H1 (cell line): Measurements from ENCODE around the gene SLC9A7. TPM values are rescaled to one million over a fixed set of nuclear protein-coding genes. Genes with fewer than 3 reads are reported as not detected.
A peak's percentile ranks its signal among the peaks of the same experiment; 100 is the strongest.

Experiments
- CTCF ChIA-PET: fragments of 300-600 bp; sonication (Branson Sonifier 250); formaldehyde crosslinking; loops from one replicate; lab custom pipeline; 2021; ENCODE audit not compliant: partially characterized antibody; lab: Charles Lee
- POLR2A ChIA-PET: fragments of 300-600 bp; sonication (Branson Sonifier 250); formaldehyde crosslinking; loops from one replicate; lab custom pipeline; 2021; ENCODE audit warnings: inconsistent platforms; ENCODE audit not compliant: partially characterized antibody; lab: Charles Lee
- DNase-seq, 2 experiments: peaks; one replicate each; pipeline versions ENCODE4 v3.0.0 to v3.0.0-alpha.2; 2010 to 2022; ENCODE audit warnings: low spot score in 2 of 2, low read depth in 1 of 2, mixed read lengths in 1 of 2
- FAIRE-seq: peaks from 2 replicates; lab custom pipeline; 2011; peaks lifted over from hg19 to GRCh38; lab: Jason Lieb, UNC
- H2AFZ ChIP-seq: 2 replicates; pipeline ENCODE4 v1.8.1; 2012; ENCODE audit warnings: low read length, inconsistent platforms
- H2AK5ac ChIP-seq: 2 replicates; pipeline ENCODE4 v1.6.1; 2013; ENCODE audit warnings: low read depth, low read length
- H2BK120ac ChIP-seq: replicated peaks from 2 replicates; pipeline ENCODE3; 2013; ENCODE audit warnings: low read depth, low read length, inconsistent platforms
- H2BK12ac ChIP-seq: 2 replicates; pipeline ENCODE4 v1.6.1; 2013; ENCODE audit warnings: low read depth, low read length
- H2BK15ac ChIP-seq: 2 replicates; pipeline ENCODE4 v1.6.1; 2013; ENCODE audit warnings: low read length
- H2BK20ac ChIP-seq: 2 replicates; pipeline ENCODE4 v1.6.1; 2013; ENCODE audit warnings: low read length
- H2BK5ac ChIP-seq: 2 replicates; pipeline ENCODE4 v1.6.1; 2013; ENCODE audit warnings: low read depth, low read length
- H3K14ac ChIP-seq: 2 replicates; pipeline ENCODE4 v1.6.1; 2013; ENCODE audit warnings: inconsistent platforms; ENCODE audit not compliant: insufficient read length
- H3K18ac ChIP-seq: 2 replicates; pipeline ENCODE4 v1.6.1; 2013; ENCODE audit warnings: low read length; ENCODE audit errors: extremely low read depth
- H3K23ac ChIP-seq: 2 replicates; pipeline ENCODE4 v1.6.1; 2013; ENCODE audit warnings: inconsistent platforms; ENCODE audit not compliant: insufficient read length
- H3K23me2 ChIP-seq: 2 replicates; pipeline ENCODE4 v1.6.1; 2013; ENCODE audit warnings: low read depth, low read length
- H3K27ac ChIP-seq: 2 replicates; pipeline ENCODE4 v1.6.1; 2011; ENCODE audit warnings: low read depth, low read length, inconsistent platforms
- H3K27me3 ChIP-seq, 4 experiments: replicated peaks in 1 of 4; 1 replicate in 1 of 4; 2 replicates in 3 of 4; pipeline versions ENCODE4 v1.6.1 to v1.8.1; 2011 to 2013; ENCODE audit warnings: low read length in 3 of 4, mild to moderate bottlenecking in 3 of 4, inconsistent platforms in 2 of 4, mixed read lengths in 2 of 4, moderate library complexity in 1 of 4; ENCODE audit not compliant: control insufficient read depth in 3 of 4, insufficient read depth in 3 of 4; ENCODE audit errors: extremely low read depth in 1 of 4
- H3K36me3 ChIP-seq, 4 experiments: 2 replicates each; pipeline versions ENCODE4 v1.6.1 to v1.8.1; 2011 to 2013; ENCODE audit warnings: mild to moderate bottlenecking in 4 of 4, low read length in 3 of 4, moderate library complexity in 2 of 4, control low read depth in 1 of 4, inconsistent platforms in 1 of 4; ENCODE audit not compliant: insufficient read depth in 4 of 4, control insufficient read depth in 2 of 4
- H3K4ac ChIP-seq: replicated peaks from 2 replicates; pipeline ENCODE3; 2013; ENCODE audit warnings: low read length, low read depth, mixed read lengths, inconsistent platforms; ENCODE audit not compliant: insufficient read length
- H3K4me1 ChIP-seq, 4 experiments: replicated peaks in 1 of 4; 1 replicate in 1 of 4; 2 replicates in 3 of 4; pipeline versions ENCODE4 v1.6.1 to v1.8.1; 2011 to 2013; ENCODE audit warnings: low read length in 3 of 4, inconsistent platforms in 2 of 4, mixed read lengths in 1 of 4; ENCODE audit not compliant: insufficient read depth in 4 of 4, control insufficient read depth in 3 of 4
- H3K4me2 ChIP-seq, 2 experiments: 2 replicates each; pipeline versions ENCODE4 v1.6.1 to v1.8.1; 2011 to 2013; ENCODE audit warnings: low read depth in 2 of 2, low read length in 2 of 2, control low read depth in 1 of 2, inconsistent platforms in 1 of 2, mild to moderate bottlenecking in 1 of 2; ENCODE audit not compliant: insufficient read depth in 1 of 2
- H3K4me3 ChIP-seq, 4 experiments: fragments of 200-600, 300-600 bp in 1 of 4; sonication (generic), shearing (Covaris generic), sonication (Bioruptor Twin) in 1 of 4; 2 replicates each; pipeline versions ENCODE4 v1.5.1 to v1.8.1; 2011 to 2016; ENCODE audit warnings: low read length in 4 of 4, low read depth in 3 of 4, control low read depth in 2 of 4, inconsistent platforms in 2 of 4, mild to moderate bottlenecking in 2 of 4, mixed read lengths in 1 of 4, moderate library complexity in 1 of 4; ENCODE audit not compliant: insufficient read depth in 2 of 4; ENCODE audit errors: extremely low read depth in 1 of 4
- H3K56ac ChIP-seq: replicated peaks from 2 replicates; pipeline ENCODE3; 2013; ENCODE audit warnings: low read depth, mild to moderate bottlenecking, mixed read lengths, low read length, inconsistent platforms; ENCODE audit not compliant: insufficient read length
- H3K79me1 ChIP-seq: 2 replicates; pipeline ENCODE4 v1.6.1; 2013; ENCODE audit warnings: low read depth, low read length, control low read depth
- H3K79me2 ChIP-seq, 2 experiments: 2 replicates each; pipeline versions ENCODE4 v1.6.1 to v1.8.1; 2012 to 2013; ENCODE audit warnings: low read length in 2 of 2, mild to moderate bottlenecking in 2 of 2, inconsistent platforms in 1 of 2; ENCODE audit not compliant: insufficient read depth in 2 of 2, control insufficient read depth in 1 of 2
- H3K9ac ChIP-seq, 4 experiments: replicated peaks in 1 of 4; 1 replicate in 1 of 4; 2 replicates in 3 of 4; pipeline versions ENCODE4 v1.6.1 to v1.8.1; 2011 to 2013; ENCODE audit warnings: low read depth in 3 of 4, low read length in 3 of 4, control low read depth in 2 of 4, mild to moderate bottlenecking in 2 of 4, moderate library complexity in 2 of 4, inconsistent platforms in 1 of 4; ENCODE audit errors: extremely low read depth in 1 of 4
- H3K9me3 ChIP-seq, 2 experiments: 2 replicates each; pipeline versions ENCODE4 v1.6.1 to v1.8.1; 2012 to 2013; ENCODE audit warnings: mild to moderate bottlenecking in 2 of 2, moderate library complexity in 2 of 2, control low read depth in 1 of 2, inconsistent platforms in 1 of 2, low read depth in 1 of 2, low read length in 1 of 2, mixed read lengths in 1 of 2; ENCODE audit not compliant: insufficient read depth in 2 of 2
- H4K20me1 ChIP-seq, 2 experiments: replicated peaks in 1 of 2; 2 replicates each; pipeline versions ENCODE3 to v1.8.1; 2011 to 2013; ENCODE audit warnings: inconsistent platforms in 2 of 2, low read length in 2 of 2, mild to moderate bottlenecking in 1 of 2; ENCODE audit not compliant: insufficient read depth in 2 of 2, control insufficient read depth in 1 of 2
- H4K5ac ChIP-seq: 2 replicates; pipeline ENCODE4 v1.6.1; 2013; ENCODE audit warnings: low read length, low read depth, mixed read lengths, inconsistent platforms; ENCODE audit not compliant: insufficient read length
- H4K8ac ChIP-seq: 2 replicates; pipeline ENCODE4 v1.8.0; 2013; ENCODE audit warnings: mild to moderate bottlenecking, moderate library complexity, low read length, inconsistent platforms; ENCODE audit not compliant: insufficient read depth; ENCODE audit errors: extremely low read depth
- H4K91ac ChIP-seq: replicated peaks from 2 replicates; pipeline ENCODE3; 2013; ENCODE audit warnings: low read length, mixed read lengths, inconsistent platforms; ENCODE audit not compliant: insufficient read length
- ATF2 ChIP-seq: IDR thresholded peaks from 2 replicates; pipeline ENCODE4 v1.6.1; 2012; ENCODE audit warnings: low read length, inconsistent platforms
- BCL11A ChIP-seq, 2 experiments: IDR thresholded peaks; one replicate each; pipeline ENCODE4 v1.6.1; 2011; ENCODE audit warnings: low read depth in 2 of 2, low read length in 2 of 2, mild to moderate bottlenecking in 2 of 2
- CTBP2 ChIP-seq: IDR thresholded peaks from 2 replicates; pipeline ENCODE4 v1.7.0; 2011; ENCODE audit warnings: borderline replicate concordance, mild to moderate bottlenecking, moderate library complexity, mixed read lengths, low read length; ENCODE audit not compliant: insufficient read depth, insufficient read length
- EP300 ChIP-seq, 2 experiments: IDR thresholded peaks; 1 replicate in 1 of 2; 2 replicates in 1 of 2; pipeline ENCODE4 v1.6.1; 2011 to 2012; ENCODE audit warnings: low read depth in 2 of 2, low read length in 2 of 2, mild to moderate bottlenecking in 2 of 2, borderline replicate concordance in 1 of 2, inconsistent platforms in 1 of 2, moderate library complexity in 1 of 2
- GABPA ChIP-seq: IDR thresholded peaks from 2 replicates; pipeline ENCODE4 v1.6.1; 2011; ENCODE audit warnings: mild to moderate bottlenecking, low read length, moderate library complexity, borderline replicate concordance; ENCODE audit not compliant: insufficient read depth
- JUN ChIP-seq: IDR thresholded peaks from 2 replicates; pipeline ENCODE4 v1.6.1; 2011; ENCODE audit warnings: low read depth, mild to moderate bottlenecking, improper control_type of control experiment, low read length
- KDM4A ChIP-seq: IDR thresholded peaks from one replicate; pipeline ENCODE4 v1.7.1; 2012; ENCODE audit warnings: low read depth, mild to moderate bottlenecking, moderate library complexity, low read length, inconsistent platforms; ENCODE audit not compliant: severe bottlenecking
- NRF1 ChIP-seq: IDR thresholded peaks from 2 replicates; pipeline ENCODE4 v1.6.1; 2011; ENCODE audit warnings: mild to moderate bottlenecking, low read depth, low read length, improper control_type of control experiment
- WGBS, 2 experiments: shearing (Covaris generic) in 1 of 2; methylation state at CpG; one replicate each; pipeline versions ENCODE4 v1.1.6 to v1.1.7; 2013 to 2015; ENCODE audit warnings: low lambda C conversion rate in 2 of 2, mixed read lengths in 2 of 2, inconsistent platforms in 1 of 2, low coverage in 1 of 2, missing lambda C conversion rate in 1 of 2; ENCODE audit not compliant: insufficient replicate concordance in 2 of 2, insufficient coverage in 1 of 2, insufficient read length in 1 of 2; ENCODE audit errors: extremely low coverage in 1 of 2, missing lambda C conversion rate in 1 of 2; 5-methylcytosine and 5-hydroxymethylcytosine counted together
- polyA plus RNA-seq, 7 experiments: library from polyadenylated mRNA; depleted of rRNA in 3 of 7; stranded (reverse) in 5 of 7; unstranded in 2 of 7; fragments of >200 nt in 5 of 7; fragments of 200-250 nt in 2 of 7; gene quantifications; 1 replicate in 5 of 7; 2 replicates in 1 of 7; 4 replicates in 1 of 7; pipeline versions ENCODE4 v1.2.1 to v1.2.3, GENCODE V29; 2011 to 2013; ENCODE audit warnings: missing spikeins in 2 of 7, mixed read lengths in 2 of 7
- total RNA-seq: library from RNA; stranded (reverse); fragmentation: NEBNext Ultra II Directional; extraction: Animal tissue kit (Norgen Biotek cat#: 25700); gene quantifications from 2 replicates; pipeline ENCODE4 v1.2.1, GENCODE V29; 2021

Gene SLC9A7
- total and polyA plus RNA-seq, 2 of the 8 experiments (the other 6 are each of a cell fraction or from before 2014, with no cell fraction given), result 6.7 to 17.2 TPM

GRCh38 chrX:46791927-46792809 lies 33.2 kb upstream of the SLC9A7 start:
- H2BK20ac ChIP-seq, result no peak overlapping the region
- peaks cover 0 to 3% (median 0%) of the 10 kb centered on the region in 4 experiments; a peak in 1 of 7 replicates for H3K4me1 ChIP-seq
- H2BK12ac ChIP-seq, result peak overlapping the region; percentile 35; the same call in 1 of the 2 replicates
- ChIA-PET POLR2A (interaction anchor here (0.9 kb wide), 1 partner anchor 10 kb away, joined by 3 read pairs; no protein-coding TSS in a partner anchor), CTCF (interaction anchor here (1.0 to 1.7 kb wide), 5 partner anchors 8 to 139 kb away, joined by 3 to 5 read pairs (median 4); no protein-coding TSS in a partner anchor)
- DNase-seq, result no peak
- H3K36me3 ChIP-seq, result no peaks in the 10 kb centered on the region
- no peak overlapping the region for H2BK15ac ChIP-seq
- no peak overlapping the region for H4K5ac ChIP-seq
- H3K4me2 ChIP-seq, result no peak overlapping the region
- H2AFZ ChIP-seq, result no peak overlapping the region
- no peaks in the 10 kb centered on the region for H3K23me2 ChIP-seq
- H3K27ac ChIP-seq, result no peak overlapping the region
- H4K8ac ChIP-seq, result no peak overlapping the region
- peak overlapping the region; percentile 54 for H4K91ac ChIP-seq
- no peak overlapping the region for H3K56ac ChIP-seq
- no peak overlapping the region for H3K23ac ChIP-seq
- H3K18ac ChIP-seq, result no peak overlapping the region
- no peak overlapping the region for H3K4me3 ChIP-seq
- H3K27me3 ChIP-seq, result no peaks in the 10 kb centered on the region
- no peak overlapping the region for H2BK120ac ChIP-seq
- H4K20me1 ChIP-seq, result no peaks in the 10 kb centered on the region
- H3K79me2 ChIP-seq, result no peaks in the 10 kb centered on the region
- H3K14ac ChIP-seq, result no peak overlapping the region
- WGBS, 2 experiments, result 56% methylated on average over 7 of the region's 7 CpGs; no CpG with 5 or more reads in 1 of the 2 experiments
- no peak overlapping the region for H2AK5ac ChIP-seq
- H3K4ac ChIP-seq, result no peak overlapping the region
- no peak overlapping the region for H3K9ac ChIP-seq
- FAIRE-seq, result peak; percentile 19
- no peaks in the 10 kb centered on the region for H3K79me1 ChIP-seq
- no peaks in the 10 kb centered on the region for H3K9me3 ChIP-seq
- no peak overlapping the region for H2BK5ac ChIP-seq
- TF ChIP-seq BCL11A (IDR thresholded peaks at IDR 0.05; ENCODE audit: low read depth in 2 of 2, low read length in 2 of 2), result no peak
- TF ChIP-seq ATF2, result no peak
- TF ChIP-seq CTBP2, result no peak
- no peak for TF ChIP-seq JUN
- TF ChIP-seq KDM4A, result no peak
- no peak for TF ChIP-seq NRF1
- no peak for TF ChIP-seq EP300 (IDR thresholded peaks at IDR 0.05; ENCODE audit: borderline replicate concordance in 1 of 2, low read depth in 2 of 2, low read length in 2 of 2)
- no peak for TF ChIP-seq GABPA
